ENCODE results near the gene RNU2-1.
"Not testable (repeated sequence)": the region's sequence is repeated elsewhere in the genome, so short reads cannot be mapped to it uniquely, and the experiment has no call there.

Gene RNU2-1

GRCh38 chr17:43210576-43210975 lies 23.2 kb downstream of the RNU2-1 start:
- no peaks in the 10 kb centered on the region for H3K9me3 ChIP-seq (ENCODE audit: low read length)
- H3K36me3 ChIP-seq (ENCODE audit: insufficient read depth, low read length), result peaks cover 29% of the 10 kb centered on the region
- no peak overlapping the region for H2AFZ ChIP-seq (ENCODE audit: low read depth, low read length)
- no peaks in the 10 kb centered on the region for H3K27me3 ChIP-seq (ENCODE audit: insufficient read depth, low read length)
- no peak overlapping the region for H3K4me3 ChIP-seq (ENCODE audit: low read length)
- H3K4me1 ChIP-seq (ENCODE audit: insufficient read depth, low read length), result no peaks in the 10 kb centered on the region

GRCh38 chr17:43203013-43203412 lies 30.8 kb downstream of the RNU2-1 start:
- H3K9me3 ChIP-seq (ENCODE audit: low read length); H3K27me3 ChIP-seq (ENCODE audit: insufficient read depth, low read length); H2AFZ ChIP-seq (ENCODE audit: low read depth, low read length); H3K4me3 ChIP-seq (ENCODE audit: low read length); H3K4me1 ChIP-seq (ENCODE audit: insufficient read depth, low read length): not testable (repeated sequence)
- H3K36me3 ChIP-seq (ENCODE audit: insufficient read depth, low read length), result peaks cover 50% of the 10 kb centered on the region

GRCh38 chr17:43200127-43200526 lies 33.6 kb downstream of the RNU2-1 start:
- Histone ChIP-seq H3K4me3 (ENCODE audit: low read length) (no peak overlapping the region), H3K9me3 (ENCODE audit: low read length) (no peaks in the 10 kb centered on the region), H3K36me3 (ENCODE audit: insufficient read depth, low read length) (peaks cover 60% of the 10 kb centered on the region), H3K4me1 (ENCODE audit: insufficient read depth, low read length) (no peaks in the 10 kb centered on the region), H3K27me3 (ENCODE audit: insufficient read depth, low read length) (no peaks in the 10 kb centered on the region), H2AFZ (ENCODE audit: low read depth, low read length) (no peak overlapping the region)

GRCh38 chr17:43199633-43200032 lies 34.1 kb downstream of the RNU2-1 start:
- Histone ChIP-seq H3K4me3 (ENCODE audit: low read length) (no peak overlapping the region), H3K4me1 (ENCODE audit: insufficient read depth, low read length) (no peaks in the 10 kb centered on the region), H2AFZ (ENCODE audit: low read depth, low read length) (no peak overlapping the region), H3K36me3 (ENCODE audit: insufficient read depth, low read length) (peaks cover 65% of the 10 kb centered on the region), H3K27me3 (ENCODE audit: insufficient read depth, low read length) (no peaks in the 10 kb centered on the region), H3K9me3 (ENCODE audit: low read length) (no peaks in the 10 kb centered on the region)

- Histone ChIP-seq H3K4me3 (ENCODE audit: low read length) (no peak overlapping the region), H3K36me3 (ENCODE audit: insufficient read depth, low read length) (peaks cover 82% of the 10 kb centered on the region), H3K27me3 (ENCODE audit: insufficient read depth, low read length) (no peaks in the 10 kb centered on the region), H3K4me1 (ENCODE audit: insufficient read depth, low read length) (no peaks in the 10 kb centered on the region), H3K9me3 (ENCODE audit: low read length) (no peaks in the 10 kb centered on the region), H2AFZ (ENCODE audit: low read depth, low read length) (no peak overlapping the region)
Measured at GRCh38 chr17:43193251-43193650, 40.5 kb downstream of the RNU2-1 start.

GRCh38 chr17:43186656-43187055 lies 47.1 kb downstream of the RNU2-1 start:
- H3K27me3 ChIP-seq (ENCODE audit: insufficient read depth, low read length); H3K9me3 ChIP-seq (ENCODE audit: low read length); H2AFZ ChIP-seq (ENCODE audit: low read depth, low read length); H3K4me3 ChIP-seq (ENCODE audit: low read length); H3K4me1 ChIP-seq (ENCODE audit: insufficient read depth, low read length): not testable (repeated sequence)
- peaks cover 44% of the 10 kb centered on the region for H3K36me3 ChIP-seq (ENCODE audit: insufficient read depth, low read length)

GRCh38 chr17:43183921-43184320 lies 49.9 kb downstream of the RNU2-1 start:
- peaks cover 33% of the 10 kb centered on the region for H3K36me3 ChIP-seq (ENCODE audit: insufficient read depth, low read length)

More at GRCh38 chr17:43183921-43184320, 49.9 kb downstream of the RNU2-1 start:
- no peak overlapping the region for H2AFZ ChIP-seq (ENCODE audit: low read depth, low read length)
- no peak overlapping the region for H3K4me3 ChIP-seq (ENCODE audit: low read length)
- no peaks in the 10 kb centered on the region for H3K27me3 ChIP-seq (ENCODE audit: insufficient read depth, low read length)
- no peaks in the 10 kb centered on the region for H3K4me1 ChIP-seq (ENCODE audit: insufficient read depth, low read length)
- no peaks in the 10 kb centered on the region for H3K9me3 ChIP-seq (ENCODE audit: low read length)

All from neuron (in vitro differentiated cells).